SU-DHL-6 (cell line): ENCODE measurements around the gene MDFI.

Experiments used
- H2AFZ ChIP-seq: fragments of 200-600 bp; sonication (generic); 2 replicates; pipeline ENCODE4 v1.6.1; 2014; ENCODE audit warnings: low read depth, mild to moderate bottlenecking, moderate library complexity, mixed read lengths, antibody characterized with exemption, low read length; ENCODE audit not compliant: severe bottlenecking
- H3F3A ChIP-seq: fragments of 200-600 bp; shearing (Covaris generic); 2 replicates; pipeline ENCODE4 v1.6.0; 2016; ENCODE audit warnings: antibody characterized with exemption, mild to moderate bottlenecking; ENCODE audit not compliant: insufficient read depth
- H3K27ac ChIP-seq: fragments of 200-600 bp; sonication (generic); 2 replicates; pipeline ENCODE4 v1.5.1; 2016; ENCODE audit warnings: low read depth, mild to moderate bottlenecking, low read length, moderate library complexity, mixed read lengths
- H3K27me3 ChIP-seq: fragments of 200-600 bp; sonication (generic), shearing (Covaris generic); 2 replicates; pipeline ENCODE4 v1.6.0; 2014; ENCODE audit warnings: mild to moderate bottlenecking, low read length
- H3K36me3 ChIP-seq: fragments of 200-600 bp; sonication (generic); 2 replicates; pipeline ENCODE4 v1.6.1; 2014; ENCODE audit warnings: mild to moderate bottlenecking, low read length, mixed read lengths
- H3K4me2 ChIP-seq: fragments of 300-600, 200-600 bp; shearing (Covaris generic), sonication (generic); 2 replicates; pipeline ENCODE4 v1.6.0; 2014; ENCODE audit warnings: low read length, low read depth, mild to moderate bottlenecking; ENCODE audit not compliant: poor library complexity, severe bottlenecking
- H3K4me3 ChIP-seq: fragments of 200-600 bp; sonication (generic); 2 replicates; pipeline ENCODE4 v1.5.1; 2014; ENCODE audit warnings: antibody characterized with exemption, low read length, mild to moderate bottlenecking, mixed read lengths; ENCODE audit not compliant: insufficient read depth, poor library complexity, severe bottlenecking
- H3K79me2 ChIP-seq: fragments of 200-600 bp; sonication (generic); 2 replicates; pipeline ENCODE4 v1.6.1; 2014; ENCODE audit warnings: mild to moderate bottlenecking, low read length, moderate library complexity; ENCODE audit not compliant: insufficient read depth
- H3K9ac ChIP-seq: fragments of 200-600 bp; sonication (generic); 2 replicates; pipeline ENCODE4 v1.7.0; 2014; ENCODE audit warnings: mild to moderate bottlenecking, low read length
- H3K9me2 ChIP-seq: fragments of 200-600 bp; sonication (generic); replicated peaks from 2 replicates; pipeline ENCODE4 v1.6.1; 2014; ENCODE audit warnings: low read length; ENCODE audit not compliant: insufficient read depth
- H3K9me3 ChIP-seq: fragments of 200-600 bp; sonication (generic); 2 replicates; pipeline ENCODE4 v1.6.1; 2014; ENCODE audit warnings: low read length, mixed read lengths; ENCODE audit not compliant: insufficient read depth
- H4K20me1 ChIP-seq: fragments of 200-600 bp; sonication (generic); 2 replicates; pipeline ENCODE4 v1.6.1; 2014; ENCODE audit warnings: low read depth, mild to moderate bottlenecking, antibody characterized with exemption, low read length, moderate library complexity, mixed read lengths
- CTCF ChIP-seq: fragments of 200-600 bp; sonication (generic); IDR thresholded peaks from one replicate; pipeline ENCODE4 v1.5.1; 2017; ENCODE audit warnings: antibody characterized with exemption, mild to moderate bottlenecking, low read length, moderate library complexity; ENCODE audit not compliant: insufficient read depth, poor library complexity, severe bottlenecking
- EZH2phosphoT487 ChIP-seq: fragments of 200-600 bp; sonication (generic), shearing (Covaris generic); conservative IDR thresholded peaks from 2 replicates; pipeline ENCODE4 v1.6.1; 2018; ENCODE audit warnings: mild to moderate bottlenecking, antibody characterized with exemption, low read length, moderate library complexity, mixed read lengths

MDFI gene

DNA sequence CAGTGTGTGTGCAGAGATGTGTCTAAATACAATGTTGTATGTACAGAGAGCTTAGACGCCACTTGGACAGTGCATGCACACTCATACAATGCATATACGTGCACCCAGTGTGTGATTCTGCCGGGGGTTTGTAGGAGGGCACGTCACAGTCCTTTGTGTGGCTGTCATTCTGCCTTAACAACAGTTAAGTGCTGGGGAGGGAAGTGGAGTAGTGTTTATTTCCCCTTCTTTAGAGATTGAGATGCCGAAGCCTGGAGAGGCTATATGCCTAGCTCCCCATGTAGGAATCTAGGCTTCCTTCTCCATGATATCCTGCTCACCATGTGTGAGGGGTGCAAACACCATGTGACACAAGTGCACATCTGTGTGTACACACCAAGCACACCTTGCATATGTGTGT lies 38.2 kb downstream of the MDFI start:
- H2AFZ ChIP-seq, result no peak overlapping the region
- no peaks in the 10 kb centered on the region for H4K20me1 ChIP-seq
- H3K27me3 ChIP-seq, result no peaks in the 10 kb centered on the region
- no peaks in the 10 kb centered on the region for H3K9me3 ChIP-seq
- TF ChIP-seq EZH2phosphoT487 (no peak), CTCF (no peak)
- H3K9me2 ChIP-seq, result no peaks in the 10 kb centered on the region
- H3F3A ChIP-seq, result no peaks in the 10 kb centered on the region
- H3K36me3 ChIP-seq, result no peaks in the 10 kb centered on the region
- H3K79me2 ChIP-seq, result no peaks in the 10 kb centered on the region
- no peak overlapping the region for H3K9ac ChIP-seq
- no peak overlapping the region for H3K27ac ChIP-seq
- no peak overlapping the region for H3K4me3 ChIP-seq
- H3K4me2 ChIP-seq, result no peak overlapping the region

GRCh38 chr6:41677124-41677921 lies 39.1 kb downstream of the MDFI start:
- no peaks in the 10 kb centered on the region for H3K9me3 ChIP-seq
- TF ChIP-seq CTCF (no peak), EZH2phosphoT487 (no peak)
- H2AFZ ChIP-seq, result no peak overlapping the region
- no peaks in the 10 kb centered on the region for H3K27me3 ChIP-seq
- H3K4me2 ChIP-seq, result no peak overlapping the region
- peaks cover 3% of the 10 kb centered on the region; the same call in 1 of the 2 replicates for H3F3A ChIP-seq
- H4K20me1 ChIP-seq, result no peaks in the 10 kb centered on the region
- H3K4me3 ChIP-seq, result no peak overlapping the region
- no peak overlapping the region for H3K27ac ChIP-seq
- no peaks in the 10 kb centered on the region for H3K79me2 ChIP-seq
- H3K9ac ChIP-seq, result no peak overlapping the region
- no peaks in the 10 kb centered on the region for H3K9me2 ChIP-seq
- no peaks in the 10 kb centered on the region for H3K36me3 ChIP-seq

DNA sequence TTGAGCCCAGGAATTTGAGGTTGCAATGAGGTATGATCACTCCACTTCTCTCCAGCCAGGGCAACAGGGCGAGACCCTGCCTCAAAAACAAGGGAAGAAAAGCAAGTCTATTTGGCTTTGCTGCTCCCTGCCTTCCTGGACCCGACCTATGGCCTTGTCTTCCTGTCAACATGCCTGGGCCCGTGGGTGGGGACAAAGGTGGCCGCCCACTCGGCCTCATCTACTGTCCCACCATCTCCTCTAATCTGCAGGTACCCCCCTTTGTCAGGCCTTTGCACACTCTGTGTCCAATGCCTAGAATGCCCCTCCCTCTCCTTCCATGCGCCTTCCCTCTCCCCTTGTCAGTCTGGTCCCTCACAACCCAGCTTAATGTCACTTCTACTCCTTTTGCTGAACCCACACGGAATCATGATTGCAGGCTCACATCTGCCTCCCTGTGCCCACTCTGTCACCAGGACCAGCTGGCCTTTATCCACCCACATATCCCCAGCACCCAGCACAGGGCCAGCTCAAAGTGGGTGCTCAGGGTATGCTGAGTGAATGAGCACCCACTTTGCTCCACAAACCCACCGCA lies 40.3 kb downstream of the MDFI start:
- no peak overlapping the region for H3K4me2 ChIP-seq
- H2AFZ ChIP-seq, result no peak overlapping the region
- H3K27me3 ChIP-seq, result no peaks in the 10 kb centered on the region
- H3F3A ChIP-seq, result peaks cover 3% of the 10 kb centered on the region; the same call in 1 of the 2 replicates
- TF ChIP-seq EZH2phosphoT487 (no peak), CTCF (no peak)
- H3K4me3 ChIP-seq, result no peak overlapping the region
- no peak overlapping the region for H3K9ac ChIP-seq
- H4K20me1 ChIP-seq, result no peaks in the 10 kb centered on the region; the same call in 1 of the 2 replicates
- no peaks in the 10 kb centered on the region for H3K79me2 ChIP-seq
- no peak overlapping the region for H3K27ac ChIP-seq
- no peaks in the 10 kb centered on the region for H3K9me2 ChIP-seq
- H3K36me3 ChIP-seq, result no peaks in the 10 kb centered on the region
- no peaks in the 10 kb centered on the region for H3K9me3 ChIP-seq
